ENCODE data around the gene USP32.
"Not testable (repeated sequence)": the region's sequence is repeated elsewhere in the genome, so short reads cannot be mapped to it uniquely, and the experiment has no call there.

Gene USP32

DNA sequence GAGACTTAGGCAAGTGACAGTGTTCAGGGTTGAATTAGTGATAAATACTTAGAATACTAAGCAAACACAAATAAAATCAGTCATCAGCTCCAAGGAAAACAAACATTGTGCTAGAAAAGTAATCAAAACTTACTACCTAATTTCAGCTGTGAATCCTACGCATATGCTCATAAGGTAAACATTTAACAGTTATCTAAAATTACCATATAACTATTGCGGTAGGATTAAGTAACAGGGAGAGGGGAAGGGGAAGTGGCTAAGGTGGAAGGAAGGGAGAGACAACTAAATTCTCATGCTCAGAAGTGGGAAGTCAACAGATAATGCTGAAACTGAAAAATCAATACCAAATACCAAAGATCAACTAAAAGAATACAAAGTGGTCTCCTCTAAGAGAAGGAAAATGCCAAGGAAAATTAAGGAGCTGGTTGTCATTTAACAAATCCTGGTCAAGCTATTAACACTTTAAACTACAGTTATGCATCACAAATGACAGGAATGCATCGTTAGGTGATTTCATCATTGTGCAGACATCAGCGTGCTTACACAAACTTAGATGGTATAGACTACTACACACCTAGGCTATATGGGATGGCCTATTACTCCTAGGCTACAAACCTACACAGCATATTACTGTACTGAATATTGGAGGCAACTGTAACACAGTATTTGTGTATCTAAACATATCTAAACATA, 20.0 kb downstream of the USP32 start:
- no peak for DNase-seq

DNA sequence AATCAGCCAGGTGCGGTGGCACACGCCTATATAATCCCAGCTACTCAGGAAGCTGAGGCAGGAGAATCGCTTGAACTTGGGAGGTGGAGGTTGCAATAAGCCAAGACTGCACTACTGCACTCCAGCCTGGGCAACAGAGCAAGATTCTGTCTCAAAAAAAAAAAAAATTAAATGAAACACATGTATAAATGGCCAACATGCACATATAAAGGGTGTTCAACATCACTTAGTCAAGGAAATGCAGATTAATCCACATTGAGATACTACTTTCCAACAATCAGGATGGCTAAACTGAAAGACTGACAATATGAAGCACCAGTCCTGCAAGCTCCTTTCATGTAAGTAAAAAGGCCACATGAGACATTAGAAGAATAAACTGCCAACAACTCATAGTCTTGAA, 20.5 kb downstream of the USP32 start:
- DNase-seq = no peak

DNA sequence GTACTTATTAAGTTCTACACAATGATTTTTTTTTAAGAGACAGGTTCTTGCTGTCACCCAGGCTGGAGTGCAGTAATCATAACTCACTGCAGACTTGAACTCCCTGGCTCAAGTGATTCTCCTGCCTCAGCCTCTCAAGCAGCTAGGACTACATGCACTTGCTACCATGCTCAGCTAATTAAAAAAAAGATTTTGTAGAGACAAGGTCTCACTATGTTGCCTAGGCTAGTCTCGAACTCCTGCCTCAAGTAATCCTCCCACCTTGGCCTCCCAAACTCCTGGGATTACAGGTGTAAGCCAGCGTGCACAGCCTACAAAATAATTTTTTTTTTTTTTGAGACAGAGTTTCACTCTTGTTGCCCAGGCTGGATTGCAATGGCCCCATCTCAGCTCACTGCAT, 22.2 kb downstream of the USP32 start:
- DNase-seq = no peak

DNA sequence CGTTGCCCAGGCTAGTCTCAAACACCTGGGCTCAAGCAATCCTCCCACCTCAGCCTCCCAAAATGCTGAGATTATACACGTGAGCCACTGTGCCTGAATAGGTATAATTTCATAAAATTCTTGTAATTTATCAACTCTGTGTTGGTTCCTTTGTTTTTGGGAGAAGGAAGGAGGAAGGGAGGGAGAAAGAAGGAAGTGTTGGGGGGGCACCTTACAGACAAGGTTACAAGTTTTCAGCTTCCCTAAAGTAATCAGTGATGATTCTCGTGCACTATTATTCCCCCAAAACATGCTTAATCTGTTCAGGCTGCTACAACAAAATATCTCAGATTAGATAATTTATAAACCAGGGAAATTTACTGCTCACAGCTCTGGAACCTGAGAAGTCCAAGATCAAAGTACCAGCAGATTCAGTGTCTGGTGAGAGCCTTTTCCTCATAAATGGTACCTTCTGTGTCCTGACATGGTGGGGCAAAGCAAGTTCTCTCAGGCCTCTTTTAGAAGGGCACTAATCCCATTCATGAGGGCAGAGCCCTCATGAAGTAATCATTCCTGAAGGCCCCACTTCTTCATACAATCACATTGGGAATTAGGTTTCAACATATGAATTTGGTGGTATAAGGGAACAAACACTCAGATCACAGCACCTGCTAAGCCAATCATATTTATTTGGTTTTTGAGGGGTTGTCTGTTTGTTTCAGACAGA, 28.1 kb downstream of the USP32 start:
- DNase-seq = no peak

DNA sequence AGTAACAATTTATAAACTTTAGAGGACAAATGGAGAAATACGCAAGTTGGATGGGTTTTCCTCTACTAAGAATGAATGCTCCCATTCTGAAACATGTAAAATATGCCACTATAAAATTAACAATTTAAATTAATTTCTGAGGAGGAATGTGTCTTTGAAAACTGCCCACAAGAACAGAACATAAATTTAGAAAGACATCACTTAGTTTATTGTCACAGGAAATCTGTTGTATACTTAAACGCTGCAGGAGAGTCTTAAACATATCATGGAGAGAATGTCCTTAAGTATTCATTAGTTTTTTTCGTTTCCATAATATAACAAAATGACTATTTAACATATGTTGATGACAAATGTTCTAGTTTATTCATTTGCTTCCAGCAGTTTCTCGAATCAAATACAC, 29.6 kb downstream of the USP32 start:
- no peak for DNase-seq

DNA sequence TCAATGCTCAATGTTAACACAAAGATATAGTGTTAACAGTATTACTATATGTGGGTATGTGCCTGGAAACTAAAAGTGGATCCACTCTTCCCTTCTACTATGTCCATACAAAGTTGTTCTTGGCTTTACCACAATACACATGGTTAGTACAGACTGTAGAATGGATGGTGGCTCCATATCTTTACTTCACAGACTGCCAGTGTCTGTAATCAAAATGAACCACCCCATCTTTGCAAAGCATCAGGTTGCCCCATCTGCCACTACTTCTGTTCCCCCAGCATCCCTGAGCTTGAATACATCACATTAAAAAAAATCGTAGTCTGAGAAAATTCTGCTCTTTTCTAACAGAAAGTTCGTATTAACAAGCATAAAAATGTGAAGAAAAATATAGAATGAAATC, 30.0 kb downstream of the USP32 start:
- DNase-seq = no peak

DNA sequence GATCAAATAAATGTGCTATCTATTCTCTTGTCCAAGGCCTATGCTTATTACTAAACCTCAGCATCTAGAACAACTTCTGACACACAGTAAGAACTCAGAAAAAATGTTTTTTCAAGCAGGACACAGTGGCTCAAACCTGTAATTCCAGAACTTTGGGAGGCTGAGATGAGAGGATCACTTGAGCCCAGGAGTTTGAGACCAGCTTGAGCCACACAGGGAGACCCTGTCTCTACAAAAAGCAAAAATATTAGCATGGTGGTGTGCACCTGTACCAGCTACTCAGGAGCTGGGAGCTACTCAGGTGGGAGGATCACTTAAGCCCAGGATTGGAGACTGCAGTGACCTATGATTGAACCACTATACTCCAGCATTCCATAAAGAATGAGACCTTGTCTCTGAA, 32.5 kb downstream of the USP32 start:
- DNase-seq = no peak

DNA sequence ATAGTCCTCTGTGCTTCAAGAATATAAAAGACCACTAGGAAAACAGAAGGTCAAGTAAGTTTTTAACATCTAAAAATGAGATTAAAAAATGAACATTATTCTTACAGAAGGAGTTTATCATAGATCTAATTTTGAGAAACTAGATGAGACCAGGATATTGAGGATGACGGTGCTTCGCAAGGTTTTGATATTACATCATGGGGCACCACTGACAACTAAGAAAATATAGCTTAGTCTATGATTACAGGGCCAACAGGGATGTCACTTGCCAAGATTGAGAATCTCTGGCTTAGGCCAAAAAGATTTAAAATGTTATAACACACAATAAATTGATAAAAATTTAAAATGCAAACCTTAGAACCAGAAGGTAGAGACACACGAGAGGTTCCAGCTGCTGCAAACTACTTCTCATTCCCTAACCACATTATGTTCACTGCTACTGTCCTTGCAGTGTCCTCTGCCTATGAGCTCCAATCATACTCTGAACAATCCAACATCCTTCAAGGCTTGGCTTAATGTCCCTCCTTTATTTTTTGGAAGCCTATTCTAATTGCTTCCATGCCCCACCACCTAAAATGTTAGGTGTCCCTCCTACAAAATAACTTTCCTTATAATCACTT, 33.2 kb downstream of the USP32 start:
- DNase-seq = no peak

DNA sequence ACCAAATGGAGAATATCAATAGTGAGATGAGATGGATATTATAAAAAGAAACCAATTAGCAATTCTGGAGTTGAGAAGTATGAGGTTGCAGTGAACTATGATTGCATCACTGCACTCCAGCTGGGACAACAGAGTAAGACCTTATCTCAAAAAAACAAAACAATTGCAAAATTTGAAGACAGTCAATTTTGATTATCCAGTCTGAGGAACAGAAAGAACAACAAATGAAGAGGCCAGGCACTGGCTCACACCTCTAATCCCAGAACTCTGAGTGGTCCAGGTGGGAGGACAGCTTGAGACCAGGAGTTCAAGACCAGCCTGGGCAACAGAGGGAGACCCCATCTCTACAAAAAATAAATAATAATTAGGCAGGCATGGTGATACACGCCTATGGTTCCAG, 35.0 kb downstream of the USP32 start:
- no peak for DNase-seq

DNA sequence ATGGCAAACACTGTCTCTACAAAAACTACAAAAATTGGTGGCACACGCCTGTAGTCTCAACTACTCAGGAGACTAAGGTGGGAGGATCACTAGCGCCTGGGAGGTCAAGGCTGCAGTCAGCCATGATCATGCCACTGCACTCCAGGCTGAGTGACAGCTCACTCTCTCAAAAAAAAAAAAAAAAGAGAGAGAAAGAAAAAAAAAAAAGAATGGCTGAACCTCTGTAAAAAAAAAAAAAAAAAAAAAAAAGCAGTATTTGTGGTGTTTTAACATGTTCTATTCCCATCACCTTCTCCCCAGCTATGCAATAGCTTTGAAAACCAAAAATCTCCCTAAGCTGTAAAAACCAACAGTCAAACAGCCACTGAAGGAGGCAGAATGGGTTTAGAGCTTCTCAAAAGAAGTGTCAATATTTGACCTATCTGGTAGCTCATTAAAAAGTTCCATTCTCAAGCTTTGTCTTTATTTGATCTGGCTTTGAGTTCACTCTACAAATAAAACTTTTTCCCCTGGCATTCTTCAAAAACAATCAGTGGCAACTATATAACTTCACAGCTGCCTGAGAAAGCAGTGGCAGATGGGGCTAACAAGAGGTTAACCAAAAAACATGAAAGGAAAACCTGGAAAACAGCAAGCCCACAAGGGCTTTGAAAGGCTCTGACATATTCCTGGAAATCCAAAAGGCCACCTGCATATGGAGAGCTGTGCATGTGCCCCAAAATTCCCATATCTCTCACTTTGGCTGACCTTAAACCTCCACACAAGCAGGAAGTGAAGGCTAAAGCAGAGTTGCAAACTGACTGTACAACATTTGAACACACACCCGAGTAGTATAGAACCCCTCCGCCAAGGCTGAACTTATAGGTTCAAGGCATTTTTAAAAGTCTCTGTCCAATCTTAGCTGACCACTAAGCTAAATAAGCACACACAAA, 36.0 kb downstream of the USP32 start:
- DNase-seq = no peak

DNA sequence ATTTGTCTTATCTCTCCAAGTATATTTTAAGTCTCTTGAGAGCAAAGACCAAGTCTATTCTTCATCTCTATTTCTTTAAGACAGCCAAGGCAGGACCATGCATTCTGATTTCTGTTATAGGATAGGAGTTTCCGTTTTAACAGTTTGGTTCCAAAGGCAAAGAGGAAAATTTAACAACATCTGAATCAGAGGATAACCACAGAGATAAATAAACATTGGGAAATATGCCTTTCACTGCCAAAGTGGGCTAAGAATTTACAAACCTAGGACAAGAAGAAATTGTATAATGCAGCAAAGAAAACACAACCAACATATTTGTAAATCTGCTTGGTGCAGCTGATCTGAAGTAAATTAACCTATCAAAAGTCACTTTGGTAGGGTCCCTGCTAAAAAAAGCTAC, 37.7 kb downstream of the USP32 start:
- no peak for DNase-seq

DNA sequence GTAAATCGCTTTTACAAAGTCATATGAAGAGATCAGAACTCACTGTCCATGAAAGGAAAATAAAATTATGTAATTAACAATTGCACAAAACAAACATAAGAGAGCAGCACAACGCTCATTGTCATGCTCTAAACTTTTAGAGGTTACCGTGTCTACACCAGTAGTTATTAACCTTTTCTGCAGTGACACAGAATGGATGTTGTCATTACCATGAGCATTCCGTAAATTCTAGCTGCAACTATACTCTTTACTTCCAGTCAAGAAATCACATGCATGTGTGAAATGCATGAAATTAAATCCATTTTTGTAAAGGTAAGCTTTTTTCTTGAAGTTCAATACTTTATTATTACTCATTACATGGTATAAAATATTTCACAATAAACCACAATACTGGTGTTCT, 38.2 kb downstream of the USP32 start:
- no peak for DNase-seq

DNA sequence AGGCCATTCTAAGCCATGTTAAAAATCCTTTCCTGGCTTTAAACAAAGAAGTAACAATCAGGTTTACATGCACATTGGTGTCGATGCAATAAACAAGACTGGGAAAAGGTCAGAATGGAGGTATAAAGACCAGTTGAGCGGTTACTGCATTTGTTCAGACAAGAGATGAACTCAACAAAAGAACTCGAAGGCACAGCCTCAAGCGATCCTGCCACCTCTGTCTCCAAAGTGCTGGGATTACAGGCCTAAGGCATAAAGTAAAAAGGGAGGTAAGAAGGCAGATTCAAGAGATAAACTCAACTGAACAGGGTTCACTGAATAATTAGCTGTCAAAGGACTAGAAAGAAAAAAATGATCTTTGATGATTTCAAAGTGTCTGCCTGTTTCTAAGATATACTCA, 39.4 kb downstream of the USP32 start:
- no peak for DNase-seq

DNA sequence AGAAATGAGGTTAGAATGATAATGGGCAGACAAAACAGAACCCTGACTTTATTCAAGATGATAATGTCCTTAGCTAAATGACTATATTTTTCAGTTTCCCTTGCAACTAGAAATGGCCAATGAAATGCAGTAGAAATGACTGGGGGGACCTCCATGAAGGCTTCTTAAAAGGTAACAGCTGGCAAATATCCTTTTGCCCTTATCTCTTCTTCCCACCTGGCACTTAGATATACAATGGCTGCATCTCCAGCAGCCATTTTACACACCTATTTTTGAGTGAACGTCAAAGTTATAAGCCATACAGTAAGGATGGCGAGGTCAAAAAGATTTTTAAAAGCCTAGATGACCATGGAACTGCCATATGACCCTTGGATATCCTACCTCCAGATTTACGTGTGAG, 39.9 kb downstream of the USP32 start:
- no peak for DNase-seq

DNA sequence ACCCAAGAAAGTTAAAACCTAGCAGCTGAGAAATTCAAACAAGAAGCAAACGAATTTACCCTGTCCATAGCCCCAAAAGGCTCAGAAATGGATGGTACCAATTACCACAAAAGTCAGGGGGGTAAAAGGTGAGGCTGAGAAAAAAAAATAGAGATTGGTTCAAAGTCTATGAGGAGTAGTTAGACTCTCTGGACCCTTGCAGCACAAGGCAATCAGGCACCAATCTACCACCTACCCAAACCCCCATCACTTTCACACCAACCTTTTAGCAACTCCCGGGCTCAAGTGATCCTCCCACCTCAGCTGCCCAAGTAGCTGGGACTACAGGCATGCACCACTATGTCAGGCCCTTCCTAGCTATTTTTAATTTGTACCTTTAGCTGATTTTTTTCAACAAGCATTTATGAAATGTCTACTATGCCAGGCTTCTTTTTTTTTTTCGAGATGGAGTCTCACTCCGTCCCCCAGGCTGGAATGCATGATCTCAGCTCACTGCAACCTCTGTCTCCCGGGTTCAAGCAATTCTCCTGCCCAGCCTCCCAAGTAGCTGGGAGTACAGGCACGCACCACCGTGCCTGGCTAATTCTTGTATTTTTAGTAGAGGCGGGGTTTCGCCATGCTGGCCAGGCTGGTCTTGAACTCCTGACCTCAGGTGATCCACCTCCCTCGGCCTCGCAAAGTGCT, 40.8 kb downstream of the USP32 start:
- no peak for DNase-seq

DNA sequence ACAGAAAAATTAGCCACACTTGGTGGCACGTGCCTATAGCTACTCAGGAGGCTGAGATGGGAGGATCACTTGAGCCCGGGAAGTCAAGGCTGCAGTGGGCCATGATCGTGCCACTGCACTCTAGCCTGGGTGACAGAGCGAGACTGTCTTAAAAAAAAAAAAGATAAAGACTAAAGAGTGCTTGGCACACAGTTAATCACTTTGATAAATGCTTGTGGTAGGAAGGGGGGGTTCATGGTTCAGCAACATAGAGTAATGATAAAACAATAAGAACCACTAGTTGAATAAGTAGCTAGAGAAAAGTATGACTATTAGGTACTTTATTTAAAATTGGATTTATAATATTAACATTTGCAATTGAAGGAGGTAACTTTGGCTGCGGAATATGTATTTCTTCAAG, 43.3 kb downstream of the USP32 start:
- no peak for DNase-seq

DNA sequence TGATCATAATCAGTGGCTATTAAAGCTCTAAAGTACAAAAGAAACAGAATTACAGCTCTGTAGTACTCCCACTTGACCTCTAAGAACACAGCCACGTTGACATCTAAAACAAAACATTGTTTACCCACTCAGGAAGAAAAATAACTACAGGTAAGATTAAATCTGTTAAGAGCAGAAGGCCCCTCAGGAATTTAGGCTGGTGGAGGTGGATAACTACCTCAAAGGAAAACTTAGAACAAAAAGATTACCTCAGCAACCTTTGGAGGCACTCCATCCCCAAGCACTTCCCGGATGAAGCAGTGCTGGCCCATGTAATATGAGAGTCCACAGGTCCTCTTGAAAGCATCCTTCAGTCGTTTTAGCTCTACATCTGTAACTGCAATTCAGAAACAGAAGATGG, 46.7 kb downstream of the USP32 start:
- no peak for DNase-seq

DNA sequence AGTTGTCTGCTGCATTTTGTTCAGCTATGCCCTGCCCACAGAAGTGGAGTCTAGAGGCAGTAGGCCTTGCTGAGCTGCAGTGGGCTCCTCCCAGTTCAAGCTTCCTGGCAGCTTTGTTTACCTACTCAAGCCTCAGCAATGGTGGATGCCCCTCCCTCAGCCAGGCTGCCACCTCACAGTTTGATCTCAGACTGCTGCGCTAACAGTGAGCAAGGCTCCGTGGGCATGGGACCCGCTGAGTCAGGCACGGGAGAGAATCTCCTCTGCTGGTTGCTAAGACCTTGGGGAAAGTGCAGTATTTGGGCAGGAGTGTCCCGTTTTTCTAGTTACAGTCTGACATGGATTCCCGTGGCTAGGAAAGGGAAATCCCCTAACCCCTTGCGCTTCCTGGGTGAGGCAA, 49.4 kb downstream of the USP32 start:
- not testable (repeated sequence) for DNase-seq

DNA sequence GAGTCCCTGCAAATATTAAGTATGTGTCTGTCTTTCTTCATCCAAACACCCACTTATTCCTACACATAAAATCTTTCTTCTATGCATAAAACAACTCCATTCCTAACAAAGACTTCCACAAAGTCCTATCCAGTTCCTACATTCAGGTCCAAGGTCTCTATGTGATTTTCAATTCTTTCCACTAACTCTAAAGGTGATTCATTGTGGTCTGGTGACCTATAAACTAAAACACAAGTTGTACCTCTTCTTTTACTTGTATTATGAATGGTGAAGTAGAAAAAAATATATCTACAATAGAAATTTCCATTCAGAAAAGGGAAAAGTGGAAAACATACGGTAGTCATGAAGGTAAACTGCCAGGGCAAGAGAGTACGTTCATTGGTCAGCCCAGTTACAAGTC, 56.6 kb downstream of the USP32 start:
- no peak for DNase-seq

DNA sequence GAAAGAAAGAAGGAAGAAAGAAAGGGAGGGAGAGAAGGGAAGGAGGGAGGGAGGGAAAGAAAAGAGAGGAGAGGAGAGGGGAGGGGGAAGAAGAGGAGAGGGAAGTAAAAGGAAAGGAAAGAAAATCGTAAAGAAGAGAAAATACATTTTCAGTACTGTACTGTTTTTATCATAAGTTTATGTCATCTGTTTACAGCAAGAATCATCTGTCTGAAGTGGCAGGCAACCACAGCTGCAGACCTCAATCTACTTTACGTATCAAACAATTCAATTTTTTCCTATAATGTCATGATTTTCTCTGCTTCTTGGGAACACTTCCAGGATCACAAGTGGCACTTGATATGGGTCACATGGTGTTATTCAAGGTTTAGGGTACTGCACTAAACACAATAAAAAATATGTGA, 58.3 kb downstream of the USP32 start:
- no peak for DNase-seq

DNA sequence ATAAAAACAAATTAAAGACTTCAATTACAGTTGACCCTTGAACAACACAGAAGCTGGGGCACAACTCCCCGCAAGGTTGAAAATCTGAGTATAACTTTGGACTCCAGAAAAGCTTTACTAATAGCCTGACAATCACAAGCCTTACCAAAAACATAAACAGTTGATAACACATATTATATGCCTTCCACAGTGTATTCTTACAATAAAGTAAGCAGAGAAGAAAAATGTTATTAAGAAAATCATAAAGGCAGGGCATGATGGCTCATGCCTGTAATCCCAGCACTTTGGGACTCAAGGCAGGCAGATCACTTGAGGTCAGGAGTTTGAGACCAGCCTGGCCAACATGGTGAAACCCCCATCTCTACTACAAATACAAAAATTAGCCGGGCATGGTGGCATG, 58.9 kb downstream of the USP32 start:
- not testable (repeated sequence) for DNase-seq

DNA sequence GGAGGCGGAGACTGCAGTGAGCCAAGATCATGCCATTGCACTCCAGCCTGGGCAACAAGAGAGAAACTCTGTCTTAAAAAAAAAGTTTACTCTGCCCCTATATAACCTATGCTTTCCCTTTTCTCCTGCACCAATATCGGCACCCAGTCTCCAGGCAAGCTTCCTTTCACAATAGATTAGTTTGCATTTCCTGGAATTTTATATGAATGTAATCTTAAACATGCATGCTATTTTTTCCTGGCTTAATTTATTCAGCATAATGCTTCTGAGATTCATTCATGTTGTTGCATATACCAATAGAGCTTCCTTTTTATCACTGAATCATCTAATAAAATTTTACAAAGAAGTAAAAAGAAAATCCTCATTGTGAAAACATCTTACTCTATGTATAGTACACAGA, 59.4 kb downstream of the USP32 start:
- no peak for DNase-seq

DNA sequence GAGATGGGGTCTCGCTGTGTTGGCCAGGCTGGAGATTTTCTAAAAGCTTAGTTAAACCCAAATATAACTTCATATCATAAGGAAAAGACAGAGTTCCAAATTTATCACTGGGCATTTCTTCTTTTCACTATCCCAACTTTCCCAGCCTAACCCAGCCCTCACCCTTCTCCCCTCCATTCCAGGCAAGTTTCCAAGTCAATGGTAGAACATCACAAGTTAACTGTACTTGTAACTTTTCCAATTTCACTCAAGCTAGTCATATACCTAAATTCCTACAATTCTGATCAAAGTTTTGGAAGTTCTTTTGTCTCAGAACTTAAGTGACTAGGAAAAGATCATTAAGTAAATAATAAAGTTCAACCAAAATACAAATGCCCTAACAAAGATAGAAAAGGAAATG, 61.2 kb downstream of the USP32 start:
- no peak for DNase-seq
